Neuron (in vitro differentiated cells): Measurements from ENCODE around the gene IGFL4.
A peak's percentile ranks its signal among the peaks of the same experiment; 100 is the strongest.

ENCODE experiments used
- H2AFZ ChIP-seq: one replicate; pipeline ENCODE4 v1.6.1; 2013; ENCODE audit warnings: low read depth, mild to moderate bottlenecking, inconsistent platforms, low read length, moderate library complexity
- H3K27me3 ChIP-seq: one replicate; pipeline ENCODE4 v1.6.1; 2013; ENCODE audit warnings: low read length; ENCODE audit not compliant: insufficient read depth
- H3K36me3 ChIP-seq: one replicate; pipeline ENCODE4 v1.6.1; 2013; ENCODE audit warnings: low read length; ENCODE audit not compliant: insufficient read depth
- H3K4me1 ChIP-seq: one replicate; pipeline ENCODE4 v1.6.1; 2013; ENCODE audit warnings: low read length; ENCODE audit not compliant: insufficient read depth
- H3K4me3 ChIP-seq: 2 replicates; pipeline ENCODE4 v1.5.1; 2013; ENCODE audit warnings: mild to moderate bottlenecking, low read length, moderate library complexity
- H3K9me3 ChIP-seq: one replicate; pipeline ENCODE4 v1.6.1; 2013; ENCODE audit warnings: low read length

The IGFL4 gene

GRCh38 chr19:46014534-46014933, 26.3 kb downstream of the IGFL4 start:
- Histone ChIP-seq H3K36me3 (peaks cover 17% of the 10 kb centered on the region), H3K4me3 (no peak overlapping the region), H3K9me3 (no peaks in the 10 kb centered on the region), H3K4me1 (peaks cover 6% of the 10 kb centered on the region), H3K27me3 (no peaks in the 10 kb centered on the region), H2AFZ (no peak overlapping the region)

- Histone ChIP-seq H3K4me1 (peaks cover 8% of the 10 kb centered on the region), H3K36me3 (peaks cover 22% of the 10 kb centered on the region), H2AFZ (no peak overlapping the region), H3K27me3 (no peaks in the 10 kb centered on the region), H3K9me3 (no peaks in the 10 kb centered on the region), H3K4me3 (no peak overlapping the region)
Measured at GRCh38 chr19:46009530-46010510, 31.0 kb downstream of the IGFL4 start.

GRCh38 chr19:46006411-46006810, 34.4 kb downstream of the IGFL4 start:
- H3K36me3 ChIP-seq = peaks cover 25% of the 10 kb centered on the region
- H2AFZ ChIP-seq = no peak overlapping the region
- no peaks in the 10 kb centered on the region for H3K27me3 ChIP-seq
- H3K4me1 ChIP-seq = peaks cover 8% of the 10 kb centered on the region
- no peak overlapping the region for H3K4me3 ChIP-seq
- no peaks in the 10 kb centered on the region for H3K9me3 ChIP-seq

DNA sequence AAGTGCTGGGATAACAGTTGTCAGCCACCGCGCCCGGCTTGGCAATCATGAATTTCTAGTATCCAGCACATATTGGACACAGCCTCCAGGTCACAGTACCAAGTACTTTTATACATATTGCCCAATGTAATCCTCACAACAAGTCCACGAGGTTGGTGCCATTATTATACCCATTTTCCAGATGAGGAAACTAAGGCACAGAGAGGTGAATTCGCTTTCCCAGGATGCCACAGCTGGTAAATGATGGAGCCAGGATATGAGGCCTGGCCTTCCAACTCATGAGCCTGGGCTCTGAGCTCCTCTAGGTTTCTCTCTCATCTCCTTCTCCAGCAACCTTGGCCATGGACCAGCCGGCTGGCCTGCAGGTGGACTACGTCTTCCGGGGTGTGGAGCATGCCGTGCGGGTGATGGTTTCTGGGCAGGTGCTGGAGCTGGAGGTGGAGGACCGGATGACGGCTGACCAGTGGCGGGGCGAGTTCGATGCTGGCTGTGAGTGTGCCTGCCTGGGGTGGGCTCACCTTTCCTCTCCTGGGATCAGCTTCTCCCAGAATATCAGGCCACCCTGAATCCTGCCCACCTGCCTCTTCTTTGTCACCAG, 38.0 kb downstream of the IGFL4 start:
- no peaks in the 10 kb centered on the region for H3K27me3 ChIP-seq
- H3K4me1 ChIP-seq = peaks cover 15% of the 10 kb centered on the region
- no peak overlapping the region for H2AFZ ChIP-seq
- no peak overlapping the region for H3K4me3 ChIP-seq
- peaks cover 25% of the 10 kb centered on the region for H3K36me3 ChIP-seq
- H3K9me3 ChIP-seq = no peaks in the 10 kb centered on the region

- Histone ChIP-seq H3K27me3 (no peaks in the 10 kb centered on the region), H3K9me3 (no peaks in the 10 kb centered on the region), H2AFZ (no peak overlapping the region), H3K4me3 (no peak overlapping the region), H3K4me1 (peaks cover 14% of the 10 kb centered on the region), H3K36me3 (peaks cover 17% of the 10 kb centered on the region)
Measured at GRCh38 chr19:46000491-46001246, 40.1 kb downstream of the IGFL4 start.

DNA sequence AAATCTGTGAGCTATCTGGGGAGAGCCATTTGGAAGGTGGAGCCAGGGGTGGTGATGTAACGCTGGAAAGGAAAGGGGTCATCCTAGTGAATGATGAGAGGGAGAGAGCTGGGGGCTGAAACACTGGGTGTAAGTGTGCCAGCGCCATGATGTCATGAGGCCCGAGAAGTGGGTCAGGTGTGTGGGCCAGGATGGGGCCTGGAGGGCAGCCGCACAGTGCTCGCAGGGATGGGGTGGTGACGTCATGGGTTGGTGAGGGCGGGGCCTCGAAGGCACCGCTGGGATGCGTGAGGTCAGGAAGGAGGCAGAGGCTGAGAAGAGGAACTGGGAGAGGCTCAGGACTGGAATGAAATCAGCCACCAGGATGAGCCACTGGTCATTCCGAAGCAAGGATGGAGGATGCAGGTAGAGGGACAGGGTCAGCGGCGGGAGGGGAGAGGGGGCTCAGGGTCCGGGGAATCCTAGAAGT, 41.1 kb downstream of the IGFL4 start:
- H2AFZ ChIP-seq = no peak overlapping the region
- no peaks in the 10 kb centered on the region for H3K27me3 ChIP-seq
- no peak overlapping the region for H3K4me3 ChIP-seq
- H3K36me3 ChIP-seq = peaks cover 14% of the 10 kb centered on the region
- peaks cover 15% of the 10 kb centered on the region for H3K4me1 ChIP-seq
- H3K9me3 ChIP-seq = no peaks in the 10 kb centered on the region

- peaks cover 14% of the 10 kb centered on the region for H3K36me3 ChIP-seq
- no peak overlapping the region for H3K4me3 ChIP-seq
- H3K4me1 ChIP-seq = peaks cover 17% of the 10 kb centered on the region
- no peaks in the 10 kb centered on the region for H3K27me3 ChIP-seq
- H2AFZ ChIP-seq = no peak overlapping the region
- no peaks in the 10 kb centered on the region for H3K9me3 ChIP-seq
Measured at GRCh38 chr19:45998834-45999233, 42.0 kb downstream of the IGFL4 start.

DNA sequence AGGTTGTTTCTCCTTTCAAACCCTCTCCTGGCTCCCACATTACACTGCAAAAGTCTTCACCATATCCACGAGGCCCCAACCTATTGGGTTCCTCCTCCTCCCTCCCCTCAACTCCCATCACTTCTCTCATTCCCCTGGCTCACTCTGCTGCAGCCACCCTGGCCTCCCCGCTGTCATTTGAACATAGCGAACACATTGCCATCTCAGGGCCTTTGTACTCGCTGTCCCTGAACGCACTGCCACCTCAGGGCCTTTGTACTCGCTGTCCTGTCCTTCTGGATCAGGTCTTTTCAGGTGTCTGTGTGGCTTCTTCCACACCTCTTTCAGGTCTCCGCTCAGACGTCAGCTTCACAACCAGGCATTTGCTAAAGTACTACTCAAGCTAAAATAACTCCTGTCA, 43.9 kb downstream of the IGFL4 start:
- Histone ChIP-seq H2AFZ (no peak overlapping the region), H3K36me3 (peaks cover 8% of the 10 kb centered on the region), H3K27me3 (no peaks in the 10 kb centered on the region), H3K4me3 (no peak overlapping the region), H3K4me1 (peaks cover 17% of the 10 kb centered on the region), H3K9me3 (no peaks in the 10 kb centered on the region)

- H3K36me3 ChIP-seq = peaks cover 3% of the 10 kb centered on the region
- H3K9me3 ChIP-seq = no peaks in the 10 kb centered on the region
- peaks cover 17% of the 10 kb centered on the region for H3K4me1 ChIP-seq
- peak overlapping the region; percentile 29 for H2AFZ ChIP-seq
- no peaks in the 10 kb centered on the region for H3K27me3 ChIP-seq
- peak overlapping the region; percentile 90 for H3K4me3 ChIP-seq
Measured at GRCh38 chr19:45995715-45996385, 45.0 kb downstream of the IGFL4 start.

- Histone ChIP-seq H3K4me1 (peaks cover 14% of the 10 kb centered on the region), H3K27me3 (no peaks in the 10 kb centered on the region), H3K9me3 (no peaks in the 10 kb centered on the region), H3K36me3 (peaks cover 3% of the 10 kb centered on the region), H2AFZ (peak within 1 kb of the TSS; percentile 37), H3K4me3 (peak within 1 kb of the TSS; percentile 90)
Measured at GRCh38 chr19:45994998-45995714, 45.6 kb downstream of the IGFL4 start, which contains the start of gene CCDC61. TSS of gene CCDC61 (plus strand) at chr19:45995467. CDS start at chr19:46003019, 7,552 bp downstream.

DNA sequence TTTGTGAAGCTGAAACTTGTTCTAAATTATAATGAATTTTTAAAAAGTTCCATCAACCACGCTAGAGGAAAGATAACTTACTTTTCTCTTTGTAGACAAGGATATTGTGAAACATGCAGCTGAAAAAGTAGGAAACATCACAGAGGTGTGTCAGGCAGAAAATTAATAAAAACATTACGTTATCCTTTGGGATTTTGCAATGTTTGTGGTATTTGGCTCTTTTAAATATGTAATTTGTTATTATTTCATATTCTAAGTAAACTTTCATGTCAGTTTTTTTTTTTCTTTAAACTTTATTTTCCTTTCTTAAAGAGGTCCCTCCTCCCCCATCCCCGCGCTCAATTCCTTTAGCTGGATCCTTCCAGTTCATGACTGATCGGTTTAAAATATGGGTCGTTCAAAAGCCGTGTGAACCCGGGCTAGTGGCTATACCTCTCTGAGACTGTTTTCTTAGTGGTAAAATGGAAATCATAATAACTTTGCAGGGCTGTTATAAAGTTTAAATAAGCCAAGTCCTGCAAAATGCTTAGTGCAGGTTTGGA, 46.3 kb downstream of the IGFL4 start:
- no peaks in the 10 kb centered on the region for H3K9me3 ChIP-seq
- peak overlapping the region; percentile 37 for H2AFZ ChIP-seq
- peaks cover 13% of the 10 kb centered on the region for H3K4me1 ChIP-seq
- H3K36me3 ChIP-seq = peaks cover 3% of the 10 kb centered on the region
- H3K4me3 ChIP-seq = peak overlapping the region; percentile 55
- no peaks in the 10 kb centered on the region for H3K27me3 ChIP-seq
